ENCODE data around the gene RHOF.
"Not testable (repeated sequence)": the region's sequence is repeated elsewhere in the genome, so short reads cannot be mapped to it uniquely, and the experiment has no call there.

RHOF gene

DNA sequence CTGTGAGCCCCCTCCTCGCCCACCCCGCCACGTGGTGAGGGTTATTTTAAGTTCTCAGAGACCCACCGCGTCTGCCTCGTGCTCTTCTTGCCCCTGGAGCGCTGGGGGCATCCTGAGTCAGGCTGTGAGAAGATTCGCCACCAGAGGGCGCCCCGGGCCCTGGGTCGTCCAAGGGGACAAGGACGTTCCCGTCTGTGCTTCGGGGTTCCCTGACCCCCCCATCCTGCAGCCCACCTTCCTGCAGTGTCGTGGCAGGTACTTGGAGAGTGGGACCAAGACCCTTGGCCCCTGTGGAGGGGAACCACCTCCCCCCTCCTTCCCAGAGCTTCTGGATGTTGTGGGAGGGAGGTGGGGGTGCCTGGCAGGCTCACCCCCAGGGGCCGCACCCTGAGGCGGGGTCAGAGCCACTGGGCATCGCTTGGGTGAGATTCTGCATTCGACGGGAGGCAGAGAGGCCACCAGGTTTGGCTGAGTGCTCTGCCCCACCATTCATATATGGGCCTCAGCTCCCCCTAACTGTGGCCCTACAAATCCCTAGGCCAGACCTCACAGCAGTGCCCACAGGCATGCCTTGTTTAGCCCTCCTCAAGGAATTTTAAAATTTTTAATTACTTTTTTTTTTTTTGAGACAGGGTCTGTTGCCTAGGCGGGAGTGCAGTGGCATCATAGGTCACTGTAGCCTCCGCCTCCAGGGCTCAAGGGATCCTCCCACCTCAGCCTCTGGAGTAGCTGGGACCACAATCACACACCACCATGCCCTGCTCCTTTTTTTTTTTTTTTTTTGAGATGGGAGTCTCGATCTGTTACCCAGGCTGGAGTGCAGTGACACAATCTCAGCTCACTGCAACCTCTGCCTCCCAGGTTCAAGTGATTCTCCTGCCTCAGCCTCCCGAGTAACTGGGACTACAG is 17.0 kb downstream of the RHOF start:
- DNase-seq (ENCODE audit: low read depth in 2 of 3, low spot score in 2 of 3) = peak; percentile 70 to 98 (median 91)

DNA sequence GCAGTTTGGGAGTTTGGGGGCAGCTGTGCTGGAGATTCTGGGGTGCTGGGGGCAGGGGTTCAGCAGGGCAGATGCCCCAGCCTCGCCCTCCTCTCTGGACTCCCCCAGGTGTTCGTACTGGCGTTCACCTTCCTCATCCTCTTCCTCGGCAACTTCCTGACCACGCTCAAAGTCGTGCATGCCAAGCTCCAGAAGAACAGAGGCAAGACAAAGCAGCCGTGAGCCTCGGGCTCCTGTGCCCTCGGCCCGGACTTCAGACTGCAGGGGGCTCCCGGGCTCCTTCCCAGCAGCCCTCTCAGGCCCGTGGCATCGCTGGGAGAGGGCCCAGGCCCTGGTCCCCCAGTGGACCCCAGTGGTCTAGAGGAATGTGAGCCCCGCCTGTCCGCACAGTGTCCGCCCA is 18.0 kb downstream of the RHOF start:
- DNase-seq (ENCODE audit: low read depth in 2 of 3, low spot score in 2 of 3) = no peak

DNA sequence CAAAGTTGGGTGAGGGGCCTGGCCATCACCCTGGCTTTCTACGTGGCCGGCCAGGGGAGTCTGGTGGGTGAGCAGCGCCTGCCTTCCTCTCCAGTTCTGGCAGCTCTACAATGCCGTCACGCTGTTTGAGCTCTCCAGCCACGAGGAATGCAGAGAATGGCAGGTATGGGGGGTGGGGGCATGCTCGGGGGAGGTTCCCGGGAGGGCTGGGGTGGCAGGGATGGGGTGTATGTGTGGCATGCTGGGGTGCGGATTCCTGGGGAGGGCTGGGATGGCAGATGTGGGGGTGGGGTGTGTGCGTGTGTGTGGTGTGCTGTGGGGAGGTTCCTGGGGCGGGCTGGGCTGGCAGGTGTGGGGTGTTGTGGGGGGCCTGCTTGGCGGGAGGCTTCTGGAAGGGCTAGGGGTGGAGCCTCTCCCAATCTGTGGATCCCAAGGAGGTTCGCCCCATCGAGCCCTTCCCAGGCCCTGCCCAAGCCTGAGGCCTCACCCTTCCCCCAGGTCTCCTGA is 18.5 kb downstream of the RHOF start:
- no peak for DNase-seq (ENCODE audit: low read depth in 2 of 3, low spot score in 2 of 3)

DNA sequence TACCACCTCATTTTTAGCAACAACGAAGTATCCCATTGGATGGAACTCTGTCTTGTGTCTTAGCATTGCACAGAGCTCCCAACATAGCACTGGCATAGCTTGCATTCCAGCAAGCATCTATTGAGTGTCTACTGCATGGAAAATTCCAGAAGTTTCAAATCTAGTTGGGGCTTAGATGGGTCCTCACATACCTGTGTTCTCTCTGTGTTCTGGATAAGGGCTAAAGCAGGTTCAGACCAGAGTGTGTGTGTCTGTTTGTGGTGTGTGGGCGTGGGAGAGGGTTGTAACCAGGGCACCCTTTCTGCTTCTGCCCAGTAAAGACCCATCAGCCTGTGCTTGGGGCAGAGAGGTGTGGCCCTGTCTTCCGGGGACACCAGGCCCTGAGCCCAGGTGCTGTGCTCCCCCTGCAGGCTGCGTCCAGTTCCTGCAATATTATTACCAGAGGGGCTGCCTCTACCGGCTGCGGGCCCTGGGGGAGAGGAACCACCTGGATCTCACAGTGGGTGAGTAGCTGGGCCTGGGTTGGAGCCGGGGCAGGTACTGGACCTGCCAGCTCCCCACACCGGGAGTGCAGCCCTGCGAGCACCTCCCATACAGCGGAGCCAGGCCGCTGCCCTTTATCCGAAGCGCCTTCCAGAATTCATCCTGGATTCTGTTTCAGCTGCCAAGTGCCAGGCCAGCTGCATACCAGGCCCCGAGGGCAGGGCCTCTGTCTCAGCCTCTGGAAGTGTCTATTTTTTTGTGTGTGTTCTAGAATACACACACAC is 20.3 kb downstream of the RHOF start:
- DNase-seq (ENCODE audit: low read depth in 2 of 3, low spot score in 2 of 3) = peak in 1 of 3 experiments; percentile 59

DNA sequence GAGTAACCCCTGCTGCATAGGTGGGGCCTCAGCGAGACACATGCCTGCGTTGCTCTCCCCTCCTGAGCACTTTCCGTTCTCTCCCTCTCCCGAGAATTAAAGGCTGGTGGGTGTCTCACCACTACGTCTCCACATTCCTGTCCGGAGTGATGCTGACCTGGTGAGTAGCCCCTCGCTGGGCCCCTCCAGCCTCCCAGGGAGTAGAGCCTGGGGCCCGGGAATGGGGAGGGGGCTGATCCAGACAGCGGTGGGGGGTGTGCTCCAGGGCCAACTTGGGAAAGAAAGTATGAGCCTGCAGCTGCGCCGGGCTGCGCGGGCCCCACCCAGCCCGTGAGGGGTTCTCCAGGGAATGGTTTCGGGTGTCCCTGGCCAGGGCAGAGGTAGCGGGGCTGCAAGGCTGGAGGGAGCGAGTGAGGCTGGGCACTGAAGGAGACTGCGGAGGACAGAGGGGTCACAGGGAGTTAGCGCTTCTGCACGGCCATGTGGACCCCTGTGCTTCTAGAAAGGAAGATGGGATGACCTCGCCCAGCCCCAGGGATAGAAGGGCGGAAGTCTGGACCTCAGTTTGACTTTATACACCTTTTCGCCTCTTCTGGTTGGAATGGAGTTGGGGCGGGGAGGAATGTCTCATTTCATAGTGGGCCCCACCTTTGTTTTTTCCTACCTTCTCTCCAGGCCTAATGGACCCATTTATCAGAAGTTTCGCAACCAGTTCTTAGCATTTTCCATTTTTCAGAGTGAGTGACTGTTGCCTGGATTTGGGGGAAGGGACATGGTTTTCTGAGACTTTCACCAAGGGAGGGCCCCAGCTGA is 22.5 kb downstream of the RHOF start:
- DNase-seq (ENCODE audit: low read depth in 2 of 3, low spot score in 2 of 3) = no peak

DNA sequence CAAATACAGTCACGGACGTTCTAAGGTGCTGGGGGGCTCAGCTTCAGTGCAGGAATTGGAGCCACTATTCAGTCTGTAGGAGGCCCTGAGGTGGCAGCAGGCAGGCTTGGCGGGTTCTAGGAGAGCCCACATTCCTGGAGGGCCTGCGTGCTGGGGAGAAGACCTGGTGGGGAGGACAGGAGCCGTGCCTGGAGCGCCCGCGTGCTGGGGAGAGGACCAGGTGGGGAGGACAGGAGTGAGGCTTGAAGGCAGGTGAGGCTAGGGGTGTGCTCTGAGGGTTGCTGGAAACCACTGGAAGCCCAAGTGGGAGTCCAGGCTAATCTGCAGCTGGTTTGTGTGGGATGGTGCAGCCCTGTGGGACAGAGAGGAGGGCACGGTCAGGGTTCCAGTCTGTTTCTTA is 23.1 kb downstream of the RHOF start:
- DNase-seq (ENCODE audit: low read depth in 2 of 3, low spot score in 2 of 3) = no peak

DNA sequence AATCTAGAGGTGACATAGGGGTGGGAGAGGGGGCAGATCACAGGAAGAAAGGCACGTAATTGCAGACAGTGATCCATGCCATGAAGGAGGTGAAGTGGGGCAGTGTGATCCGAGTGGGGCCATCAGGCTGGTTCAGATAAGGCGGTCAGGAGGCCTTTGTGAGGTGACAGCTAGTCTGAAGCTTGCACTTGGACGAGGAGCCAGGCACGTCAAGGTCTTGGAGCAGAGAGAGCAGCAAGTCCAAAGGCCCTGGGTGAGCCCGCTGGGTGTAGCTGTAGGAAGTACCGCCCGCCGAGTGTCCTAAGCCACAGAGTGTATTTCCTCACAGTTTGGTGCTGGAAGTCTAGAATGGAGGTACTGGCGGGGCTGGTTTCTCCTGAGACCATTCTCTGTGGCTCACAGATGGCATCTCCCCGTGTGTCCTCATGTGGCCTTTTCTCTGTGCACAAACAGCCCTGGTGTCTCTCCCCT is 23.6 kb downstream of the RHOF start:
- DNase-seq (ENCODE audit: low read depth in 2 of 3, low spot score in 2 of 3) = no peak

DNA sequence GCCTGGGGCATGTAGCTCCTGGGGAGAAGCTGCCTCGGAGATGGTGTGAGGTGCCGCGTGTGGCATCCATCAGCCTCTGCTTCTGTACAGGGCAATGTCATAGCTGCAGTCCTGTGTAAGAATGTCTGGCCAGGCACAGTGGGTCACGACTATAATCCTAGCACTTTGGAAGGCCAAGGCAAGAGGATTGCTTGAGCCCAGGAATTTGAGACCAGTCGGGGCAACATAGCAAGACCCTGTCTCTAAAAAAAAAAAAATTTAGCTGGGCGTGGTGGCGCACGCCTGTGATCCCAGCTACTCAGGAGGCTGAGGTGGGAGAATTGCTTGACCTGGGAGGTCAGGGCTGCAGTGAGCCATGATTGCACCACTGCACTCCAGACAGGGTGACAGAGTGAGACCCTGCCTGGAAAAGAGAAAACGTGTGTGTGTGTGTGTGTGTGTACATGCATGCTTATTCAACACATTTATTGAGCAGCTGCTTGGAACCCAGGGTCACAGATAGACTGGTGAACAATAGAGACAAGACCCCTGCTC is 24.1 kb downstream of the RHOF start:
- no peak for DNase-seq (ENCODE audit: low read depth in 2 of 3, low spot score in 2 of 3)

DNA sequence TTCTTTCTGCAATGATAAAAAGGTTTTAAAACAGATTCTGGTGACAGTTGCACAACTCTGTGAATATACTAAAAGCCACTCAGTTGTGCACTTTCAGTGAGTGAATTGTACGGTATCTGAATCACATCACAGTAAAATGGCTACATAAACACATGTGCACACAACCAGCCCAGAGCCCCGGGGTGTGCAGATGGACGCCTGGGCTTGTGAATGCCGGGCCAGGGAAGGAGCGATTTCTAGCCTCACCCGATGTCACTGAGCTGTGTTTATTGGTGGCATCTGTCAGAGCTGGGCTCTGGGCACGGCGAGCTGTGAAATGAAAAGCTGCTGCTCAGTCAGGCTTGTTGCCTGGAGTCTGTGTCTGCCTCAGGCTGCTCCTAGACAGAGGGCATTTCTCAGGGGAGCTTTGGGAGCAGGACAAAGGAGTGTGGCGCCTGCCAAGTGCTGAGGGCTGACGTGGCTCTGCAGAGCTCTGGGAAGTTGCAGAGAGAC is 25.9 kb downstream of the RHOF start:
- no peak for DNase-seq (ENCODE audit: low read depth in 2 of 3, low spot score in 2 of 3)

DNA sequence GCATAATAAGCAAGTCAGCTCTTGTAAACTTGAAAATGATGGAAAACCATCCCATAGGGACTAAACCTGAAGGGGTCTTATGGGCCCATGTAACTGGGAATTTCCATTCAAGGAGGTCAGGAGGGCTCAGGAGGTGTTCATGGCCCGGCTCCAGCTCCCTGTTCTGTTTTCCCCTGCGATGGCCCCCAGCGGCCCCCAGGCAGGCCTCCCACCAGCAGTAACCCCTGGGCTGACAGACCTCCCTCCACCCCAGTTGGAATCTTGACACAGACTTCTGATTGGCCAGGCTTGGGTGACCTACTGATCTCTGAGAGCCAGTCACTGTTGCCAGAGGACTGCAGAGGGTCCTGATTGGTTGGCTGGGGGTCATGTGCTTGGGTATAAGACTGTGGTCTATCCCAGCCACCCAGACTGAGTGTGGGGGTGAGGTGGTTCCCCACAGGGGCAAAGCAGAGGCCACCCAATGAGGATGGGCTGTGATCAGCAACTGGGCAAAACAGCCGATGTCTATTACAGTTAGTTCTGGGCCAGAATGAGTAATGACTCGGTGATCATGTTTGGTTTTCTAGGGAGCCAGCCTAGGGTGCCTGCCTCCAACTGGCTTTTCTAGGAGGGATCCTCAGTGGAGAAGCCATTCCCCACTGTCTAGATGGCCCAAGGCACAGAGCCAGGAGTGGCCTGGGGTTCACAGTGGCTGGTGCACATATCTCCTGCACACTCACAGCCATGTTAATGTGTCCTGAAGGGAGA is 27.0 kb downstream of the RHOF start:
- DNase-seq (ENCODE audit: low read depth in 2 of 3, low spot score in 2 of 3) = no peak

DNA sequence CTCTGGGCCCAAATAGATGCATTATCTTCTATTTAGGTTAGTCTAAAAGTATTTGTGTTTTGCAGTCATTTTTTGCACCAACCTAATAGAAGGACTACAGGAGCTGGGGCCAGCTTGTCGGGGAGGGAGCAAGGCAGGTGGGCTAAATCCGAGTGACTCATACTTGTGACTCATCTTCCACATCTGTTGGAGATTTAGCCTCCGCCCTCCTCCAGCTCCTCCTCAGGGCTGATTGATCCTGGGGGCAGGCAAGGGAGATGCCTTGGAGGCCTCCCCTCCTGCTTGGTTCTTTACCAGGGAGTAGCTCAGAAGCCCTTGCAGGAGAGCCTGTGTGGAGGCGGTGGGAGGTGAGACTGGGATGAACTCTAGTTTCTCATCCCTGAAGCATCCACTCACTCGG is 27.9 kb downstream of the RHOF start:
- DNase-seq (ENCODE audit: low read depth in 2 of 3, low spot score in 2 of 3) = no peak

DNA sequence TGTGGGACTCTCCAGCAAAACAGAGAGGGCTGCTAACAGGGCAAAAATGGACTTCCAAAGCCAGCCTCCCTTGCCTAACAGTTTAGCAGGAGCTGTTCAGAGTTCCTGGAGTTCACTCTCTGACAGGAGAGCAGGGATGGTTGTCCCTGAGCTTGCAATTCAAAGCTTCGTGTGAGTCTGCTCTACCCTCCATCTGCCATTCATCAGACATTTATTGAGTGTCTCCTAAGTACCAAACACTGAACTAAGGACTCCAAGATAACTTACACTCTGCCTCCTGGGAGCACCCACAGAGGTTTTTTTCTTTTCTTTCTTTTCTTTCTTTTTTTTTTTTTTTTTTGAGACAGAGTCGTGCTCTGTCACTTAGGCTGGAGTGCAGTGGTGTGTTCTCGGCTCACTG is 28.7 kb downstream of the RHOF start:
- no peak for DNase-seq (ENCODE audit: low read depth in 2 of 3, low spot score in 2 of 3)

DNA sequence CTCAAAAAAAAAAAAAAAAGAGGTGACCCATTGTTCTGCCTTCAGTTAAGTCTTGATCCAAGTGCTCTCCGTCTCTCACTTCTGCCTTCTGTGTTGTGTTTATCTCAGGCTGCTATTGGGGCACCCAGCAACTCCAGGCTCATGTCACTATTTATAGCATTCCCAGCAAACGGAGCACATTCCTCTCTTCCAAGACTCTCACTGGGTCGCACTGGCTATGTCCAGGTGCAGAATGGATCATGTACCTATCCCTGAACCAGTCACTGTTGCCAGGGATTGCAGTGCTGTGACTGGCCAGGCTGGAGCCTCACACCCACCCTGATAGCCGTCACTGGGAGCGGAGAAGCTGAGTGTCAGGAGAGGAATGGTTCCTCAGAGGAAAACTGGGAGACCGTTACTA is 31.2 kb downstream of the RHOF start:
- no peak for DNase-seq (ENCODE audit: low read depth in 2 of 3, low spot score in 2 of 3)

DNA sequence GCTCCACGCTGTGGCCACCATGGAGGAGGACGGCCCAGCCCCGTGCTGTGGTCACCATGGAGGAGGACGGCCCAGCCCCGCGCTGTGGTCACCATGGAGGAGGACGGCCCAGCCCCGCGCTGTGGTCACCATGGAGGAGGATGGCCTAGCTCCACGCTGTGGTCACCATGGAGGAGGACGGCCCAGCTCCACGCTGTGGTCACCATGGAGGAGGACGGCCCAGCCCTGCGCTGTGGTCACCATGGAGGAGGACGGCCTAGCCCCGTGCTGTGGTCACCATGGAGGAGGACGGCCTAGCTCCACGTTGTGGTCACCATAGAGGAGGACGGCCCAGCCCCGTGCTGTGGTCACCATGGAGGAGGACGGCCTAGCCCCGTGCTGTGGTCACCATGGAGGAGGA is 35.0 kb downstream of the RHOF start:
- DNase-seq (ENCODE audit: low read depth in 2 of 3, low spot score in 2 of 3) = not testable (repeated sequence)

DNA sequence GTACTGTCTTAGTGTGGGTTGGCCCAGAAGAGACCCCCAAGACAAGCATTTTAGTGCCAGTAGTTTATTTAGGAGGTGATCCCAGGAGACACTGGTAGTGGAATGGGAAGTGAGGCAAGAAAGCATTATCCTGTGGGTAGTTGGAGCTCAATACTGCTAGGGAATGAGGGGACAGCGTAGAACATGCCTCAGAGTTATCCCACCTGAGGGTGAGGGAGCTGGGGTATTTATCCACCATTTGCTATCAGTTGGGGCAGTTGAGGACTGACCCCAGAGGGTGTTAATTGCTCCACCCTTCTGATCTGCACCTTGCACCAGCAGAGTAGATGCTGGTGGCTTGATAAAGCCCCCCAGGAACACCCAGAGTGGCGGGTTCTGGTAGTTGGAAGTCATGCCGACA is 37.9 kb downstream of the RHOF start:
- DNase-seq (ENCODE audit: low read depth in 2 of 3, low spot score in 2 of 3) = no peak

DNA sequence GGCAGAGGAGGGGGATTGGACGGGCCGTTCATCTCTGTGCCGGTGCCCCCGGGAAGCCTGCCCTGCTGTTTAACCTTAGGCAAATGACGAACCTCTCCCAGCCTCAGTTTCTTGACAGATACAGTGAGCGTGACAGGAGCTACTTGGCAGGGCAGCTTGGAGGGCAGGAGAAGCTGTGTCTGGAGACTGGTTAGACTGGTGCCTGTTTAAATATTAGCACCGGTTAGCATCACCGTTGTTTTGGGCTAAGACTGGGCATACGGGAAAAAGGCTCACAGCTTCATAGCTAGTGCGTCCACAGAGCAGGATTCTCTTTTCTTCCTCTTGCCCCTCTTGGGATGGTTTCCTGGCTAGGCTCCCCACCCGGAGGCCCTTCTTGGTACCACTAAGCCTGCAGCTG is 38.7 kb downstream of the RHOF start:
- no peak for DNase-seq (ENCODE audit: low read depth in 2 of 3, low spot score in 2 of 3)

DNA sequence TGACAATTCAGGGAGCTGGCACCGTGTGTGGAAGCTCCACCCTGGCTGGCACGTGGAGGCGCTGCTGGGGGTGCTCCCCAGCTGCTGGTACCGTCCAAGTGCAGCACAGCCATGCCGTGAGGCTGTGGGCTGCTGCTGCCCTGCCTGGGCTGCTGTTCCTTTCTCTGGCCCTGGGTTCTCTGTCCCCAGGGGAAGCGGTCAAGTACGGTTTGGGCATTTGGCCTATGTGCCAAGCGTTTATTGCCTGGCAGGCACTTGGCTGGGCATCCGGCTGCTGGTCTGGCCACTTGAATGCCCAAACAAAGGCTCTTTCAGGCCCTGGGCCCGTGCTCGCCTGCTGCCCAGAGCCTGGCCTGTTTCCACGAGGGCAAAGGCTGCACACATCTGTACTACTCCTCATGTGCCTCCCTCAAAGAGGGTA is 39.6 kb downstream of the RHOF start:
- no peak for DNase-seq (ENCODE audit: low read depth in 2 of 3, low spot score in 2 of 3)

DNA sequence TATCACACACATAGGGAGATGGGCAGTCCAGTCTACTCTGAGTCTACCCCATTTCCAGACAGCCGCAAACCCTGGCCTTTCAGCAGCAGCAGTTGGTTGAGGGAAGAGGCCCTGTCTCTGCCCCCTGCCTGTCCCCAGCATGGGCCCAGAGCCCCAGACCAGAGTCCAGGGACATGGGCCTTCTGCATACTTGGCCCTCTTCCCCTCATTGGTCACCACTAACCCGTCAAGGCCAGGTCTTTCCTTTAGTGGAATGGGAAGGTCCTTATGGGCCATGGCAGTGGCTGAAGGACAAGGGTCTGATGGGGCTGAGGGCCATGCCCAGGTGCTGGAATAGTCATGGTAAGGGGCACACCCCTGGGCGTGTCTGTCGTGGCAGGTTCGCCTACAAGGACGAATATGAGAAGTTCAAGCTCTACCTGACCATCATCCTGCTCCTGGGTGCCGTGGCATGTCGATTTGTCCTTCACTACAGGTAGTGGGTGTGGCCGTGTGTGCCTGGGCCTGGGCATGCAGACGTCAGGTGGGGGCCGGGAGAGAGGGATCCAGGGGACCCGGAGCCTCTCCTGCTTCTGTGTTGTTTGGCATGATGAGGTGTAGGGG is 41.6 kb downstream of the RHOF start:
- no peak for DNase-seq (ENCODE audit: low read depth in 2 of 3, low spot score in 2 of 3)

DNA sequence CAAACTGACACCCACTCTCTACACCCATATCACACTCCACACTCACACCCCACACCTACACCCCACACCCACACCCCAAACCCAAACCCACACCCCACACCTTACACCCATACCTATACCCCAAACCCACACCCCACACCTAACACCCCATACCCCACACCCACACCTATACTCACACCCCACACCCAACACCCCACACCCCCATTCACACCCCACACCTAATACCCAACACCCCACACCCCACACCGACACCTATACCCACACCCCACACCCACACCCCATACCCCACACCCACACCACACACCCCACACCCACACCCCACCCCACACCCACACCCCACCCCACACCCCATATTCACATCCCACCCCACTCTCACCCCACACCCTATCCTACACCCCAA is 42.5 kb downstream of the RHOF start:
- DNase-seq (ENCODE audit: low read depth in 2 of 3, low spot score in 2 of 3) = no peak

DNA sequence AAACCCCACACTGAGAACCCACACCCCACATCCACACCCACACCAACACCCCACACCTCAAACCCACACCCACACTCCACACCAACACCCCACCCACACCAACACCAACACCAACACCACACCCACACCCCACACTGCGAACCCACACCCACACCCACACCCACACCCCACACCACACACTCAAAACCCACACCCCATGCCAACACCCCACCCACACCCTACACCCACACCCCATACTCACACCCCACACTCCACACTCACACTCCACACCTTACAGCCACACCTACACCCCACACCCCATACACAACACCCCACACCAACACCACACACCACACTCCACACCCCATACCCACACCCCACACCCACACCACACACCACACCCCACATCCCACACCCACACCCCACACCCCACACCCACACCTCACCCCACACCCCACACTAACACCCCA is 43.0 kb downstream of the RHOF start:
- DNase-seq (ENCODE audit: low read depth in 2 of 3, low spot score in 2 of 3) = no peak
